SU-DHL-6 (cell line): Measurements from ENCODE around the gene KCNT2.
A peak's percentile ranks its signal among the peaks of the same experiment; 100 is the strongest.

Source experiments
- H2AFZ ChIP-seq: fragments of 200-600 bp; sonication (generic); 2 replicates; pipeline ENCODE4 v1.6.1; 2014; ENCODE audit warnings: low read depth, mild to moderate bottlenecking, moderate library complexity, mixed read lengths, antibody characterized with exemption, low read length; ENCODE audit not compliant: severe bottlenecking
- H3F3A ChIP-seq: fragments of 200-600 bp; shearing (Covaris generic); 2 replicates; pipeline ENCODE4 v1.6.0; 2016; ENCODE audit warnings: antibody characterized with exemption, mild to moderate bottlenecking; ENCODE audit not compliant: insufficient read depth
- H3K27ac ChIP-seq: fragments of 200-600 bp; sonication (generic); 2 replicates; pipeline ENCODE4 v1.5.1; 2016; ENCODE audit warnings: low read depth, mild to moderate bottlenecking, low read length, moderate library complexity, mixed read lengths
- H3K27me3 ChIP-seq: fragments of 200-600 bp; sonication (generic), shearing (Covaris generic); 2 replicates; pipeline ENCODE4 v1.6.0; 2014; ENCODE audit warnings: mild to moderate bottlenecking, low read length
- H3K36me3 ChIP-seq: fragments of 200-600 bp; sonication (generic); 2 replicates; pipeline ENCODE4 v1.6.1; 2014; ENCODE audit warnings: mild to moderate bottlenecking, low read length, mixed read lengths
- H3K4me2 ChIP-seq: fragments of 300-600, 200-600 bp; shearing (Covaris generic), sonication (generic); 2 replicates; pipeline ENCODE4 v1.6.0; 2014; ENCODE audit warnings: low read length, low read depth, mild to moderate bottlenecking; ENCODE audit not compliant: poor library complexity, severe bottlenecking
- H3K4me3 ChIP-seq: fragments of 200-600 bp; sonication (generic); 2 replicates; pipeline ENCODE4 v1.5.1; 2014; ENCODE audit warnings: antibody characterized with exemption, low read length, mild to moderate bottlenecking, mixed read lengths; ENCODE audit not compliant: insufficient read depth, poor library complexity, severe bottlenecking
- H3K79me2 ChIP-seq: fragments of 200-600 bp; sonication (generic); 2 replicates; pipeline ENCODE4 v1.6.1; 2014; ENCODE audit warnings: mild to moderate bottlenecking, low read length, moderate library complexity; ENCODE audit not compliant: insufficient read depth
- H3K9ac ChIP-seq: fragments of 200-600 bp; sonication (generic); 2 replicates; pipeline ENCODE4 v1.7.0; 2014; ENCODE audit warnings: mild to moderate bottlenecking, low read length
- H3K9me2 ChIP-seq: fragments of 200-600 bp; sonication (generic); replicated peaks from 2 replicates; pipeline ENCODE4 v1.6.1; 2014; ENCODE audit warnings: low read length; ENCODE audit not compliant: insufficient read depth
- H3K9me3 ChIP-seq: fragments of 200-600 bp; sonication (generic); 2 replicates; pipeline ENCODE4 v1.6.1; 2014; ENCODE audit warnings: low read length, mixed read lengths; ENCODE audit not compliant: insufficient read depth
- H4K20me1 ChIP-seq: fragments of 200-600 bp; sonication (generic); 2 replicates; pipeline ENCODE4 v1.6.1; 2014; ENCODE audit warnings: low read depth, mild to moderate bottlenecking, antibody characterized with exemption, low read length, moderate library complexity, mixed read lengths
- CTCF ChIP-seq: fragments of 200-600 bp; sonication (generic); IDR thresholded peaks from one replicate; pipeline ENCODE4 v1.5.1; 2017; ENCODE audit warnings: antibody characterized with exemption, mild to moderate bottlenecking, low read length, moderate library complexity; ENCODE audit not compliant: insufficient read depth, poor library complexity, severe bottlenecking
- EZH2phosphoT487 ChIP-seq: fragments of 200-600 bp; sonication (generic), shearing (Covaris generic); conservative IDR thresholded peaks from 2 replicates; pipeline ENCODE4 v1.6.1; 2018; ENCODE audit warnings: mild to moderate bottlenecking, antibody characterized with exemption, low read length, moderate library complexity, mixed read lengths

The KCNT2 gene

GRCh38 chr1:196638466-196638865, 30.2 kb upstream of the KCNT2 start:
- Histone ChIP-seq H2AFZ (no peak overlapping the region), H4K20me1 (no peaks in the 10 kb centered on the region), H3K79me2 (no peaks in the 10 kb centered on the region), H3K27ac (no peak overlapping the region), H3F3A (no peaks in the 10 kb centered on the region), H3K4me2 (no peak overlapping the region), H3K27me3 (no peaks in the 10 kb centered on the region), H3K9ac (no peak overlapping the region), H3K4me3 (no peak overlapping the region), H3K36me3 (no peaks in the 10 kb centered on the region), H3K9me2 (no peaks in the 10 kb centered on the region), H3K9me3 (no peaks in the 10 kb centered on the region)
- no peak for TF ChIP-seq CTCF
- no peak for TF ChIP-seq EZH2phosphoT487

- Histone ChIP-seq H3K27ac (no peak overlapping the region), H3K4me2 (no peak overlapping the region), H3K4me3 (no peak overlapping the region)
Observed at GRCh38 chr1:196637606-196638005, 29.4 kb upstream of the KCNT2 start.

GRCh38 chr1:196628838-196629237, 20.6 kb upstream of the KCNT2 start:
- Histone ChIP-seq H3K27me3 (no peaks in the 10 kb centered on the region), H4K20me1 (no peaks in the 10 kb centered on the region), H2AFZ (peak overlapping the region; percentile 6), H3K27ac (no peak overlapping the region), H3F3A (no peaks in the 10 kb centered on the region), H3K79me2 (no peaks in the 10 kb centered on the region), H3K4me2 (no peak overlapping the region), H3K9me3 (peaks cover 7% of the 10 kb centered on the region; the same call in 1 of the 2 replicates), H3K9ac (no peak overlapping the region), H3K36me3 (no peaks in the 10 kb centered on the region), H3K4me3 (no peak overlapping the region), H3K9me2 (no peaks in the 10 kb centered on the region)
- no peak for TF ChIP-seq CTCF
- TF ChIP-seq EZH2phosphoT487 = no peak

More at GRCh38 chr1:196637606-196638005, 29.4 kb upstream of the KCNT2 start:
- H3K36me3 ChIP-seq = no peaks in the 10 kb centered on the region
- H3K27me3 ChIP-seq = no peaks in the 10 kb centered on the region
- H3K9ac ChIP-seq = no peak overlapping the region
- H2AFZ ChIP-seq = no peak overlapping the region
- no peaks in the 10 kb centered on the region for H3K9me2 ChIP-seq
- no peaks in the 10 kb centered on the region for H3K9me3 ChIP-seq
- no peaks in the 10 kb centered on the region for H3F3A ChIP-seq
- no peak for TF ChIP-seq EZH2phosphoT487
- no peak for TF ChIP-seq CTCF
- no peaks in the 10 kb centered on the region for H4K20me1 ChIP-seq
- H3K79me2 ChIP-seq = no peaks in the 10 kb centered on the region

- Histone ChIP-seq H4K20me1 (no peaks in the 10 kb centered on the region), H3F3A (no peaks in the 10 kb centered on the region), H3K36me3 (no peaks in the 10 kb centered on the region), H3K9me3 (no peaks in the 10 kb centered on the region), H3K4me2 (no peak overlapping the region), H2AFZ (peak overlapping the region; percentile 22), H3K79me2 (no peaks in the 10 kb centered on the region), H3K9ac (no peak overlapping the region), H3K4me3 (no peak overlapping the region), H3K27ac (no peak overlapping the region), H3K9me2 (no peaks in the 10 kb centered on the region; the same call in 1 of the 2 replicates), H3K27me3 (no peaks in the 10 kb centered on the region)
- TF ChIP-seq EZH2phosphoT487 (no peak), CTCF (no peak)
Observed at GRCh38 chr1:196623079-196623478, 14.8 kb upstream of the KCNT2 start.
